K562 (cell line): Measurements from ENCODE around the gene NADSYN1. TPM values are rescaled to one million over a fixed set of nuclear protein-coding genes. Genes with fewer than 3 reads are reported as not detected.
A peak's percentile ranks its signal among the peaks of the same experiment; 100 is the strongest.

ENCODE experiments used
- ATAC-seq: fragments of 200-7000 bp; cut with Tn5 transposase; 3 replicates; pipeline ENCODE4 v1.9.1; 2020; ENCODE audit warnings: moderate library complexity
- BruUV-seq: library from RNA; stranded (reverse); fragments of 400-500 nt; replicated peaks from 2 replicates; lab custom pipeline; 2021; lab: Mats Ljungman, UMichigan
- CTCF ChIA-PET: fragments of 300-600 bp; formaldehyde crosslinking; extraction: SDS; loops from one replicate; lab custom pipeline; 2021; ENCODE audit warnings: low intra/inter-chr PET ratio; lab: Yijun Ruan, JAX
- POLR2A ChIA-PET: fragments of 300-600, 350-650 bp; sonication (Branson Sonifier 250); formaldehyde crosslinking; extraction: SDS; loops from one replicate; lab custom pipeline; 2021; ENCODE audit warnings: antibody characterized with exemption, inconsistent platforms; lab: Yijun Ruan, JAX
- DNase-seq, 4 experiments: peaks; one replicate each; pipeline versions ENCODE4 v3.0.0 to v3.0.0-alpha.2; 2011 to 2018; ENCODE audit warnings: low spot score in 3 of 4, mixed read lengths in 3 of 4; ENCODE audit errors: extremely low read depth in 1 of 4
- FAIRE-seq: peaks from 2 replicates; lab custom pipeline; 2011; peaks lifted over from hg19 to GRCh38; lab: Jason Lieb, UNC
- H2AFZ ChIP-seq: 2 replicates; pipeline ENCODE4 v1.6.0; 2011; ENCODE audit warnings: low read depth, low read length, control low read depth, inconsistent platforms
- H3K27ac ChIP-seq: fragments of 200-600 bp; 3 replicates; pipeline ENCODE4 v1.8.0; 2011; ENCODE audit warnings: low read depth, mild to moderate bottlenecking, control low read depth, inconsistent platforms, low read length, moderate library complexity, mixed read lengths; ENCODE audit errors: extremely low read depth
- H3K27me3 ChIP-seq, 2 experiments: fragments of 300-600 bp in 1 of 2; 2 replicates in 1 of 2; 3 replicates in 1 of 2; pipeline versions ENCODE4 v1.6.0 to v1.8.0; 2011; ENCODE audit warnings: inconsistent platforms in 2 of 2, low read length in 2 of 2, mild to moderate bottlenecking in 1 of 2, mixed read lengths in 1 of 2, moderate library complexity in 1 of 2; ENCODE audit not compliant: control insufficient read depth in 2 of 2, insufficient read depth in 2 of 2
- H3K36me3 ChIP-seq: fragments of 300-600 bp; 3 replicates; pipeline ENCODE4 v1.8.0; 2011; ENCODE audit warnings: mild to moderate bottlenecking, low read length, inconsistent platforms; ENCODE audit not compliant: control insufficient read depth, insufficient read depth
- H3K4me1 ChIP-seq, 2 experiments: fragments of 200-600 bp in 1 of 2; replicated peaks in 1 of 2; 2 replicates in 1 of 2; 3 replicates in 1 of 2; pipeline versions ENCODE4 v1.5.1 to v1.8.0; 2011; ENCODE audit warnings: inconsistent platforms in 2 of 2, low read length in 2 of 2, mild to moderate bottlenecking in 1 of 2, mixed read lengths in 1 of 2, moderate library complexity in 1 of 2; ENCODE audit not compliant: control insufficient read depth in 2 of 2, insufficient read depth in 2 of 2
- H3K4me2 ChIP-seq: 2 replicates; pipeline ENCODE4 v1.6.1; 2011; ENCODE audit warnings: low read length, control low read depth, inconsistent platforms, mixed read lengths; ENCODE audit not compliant: insufficient read depth
- H3K4me3 ChIP-seq: fragments of 200-600 bp; sonication (generic), shearing (Covaris generic); 2 replicates; pipeline ENCODE4 v1.5.1; 2016; ENCODE audit warnings: control low read depth, inconsistent platforms
- H3K79me2 ChIP-seq: fragments of 200-600 bp; 3 replicates; pipeline ENCODE4 v1.8.0; 2011; ENCODE audit warnings: low read length, inconsistent platforms; ENCODE audit not compliant: control insufficient read depth, insufficient read depth
- H3K9ac ChIP-seq, 2 experiments: 2 replicates each; pipeline versions ENCODE4 v1.6.0 to v1.6.1; 2011; ENCODE audit warnings: low read depth in 2 of 2, low read length in 2 of 2, control low read depth in 1 of 2, inconsistent platforms in 1 of 2, mild to moderate bottlenecking in 1 of 2, mixed read lengths in 1 of 2; ENCODE audit not compliant: insufficient read depth in 1 of 2
- H3K9me1 ChIP-seq: one replicate; pipeline ENCODE4 v1.6.0; 2011; ENCODE audit warnings: inconsistent platforms, mild to moderate bottlenecking, low read length, moderate library complexity; ENCODE audit not compliant: control insufficient read depth, insufficient read depth
- H3K9me3 ChIP-seq: replicated peaks from 2 replicates; pipeline ENCODE4 v1.5.1; 2011; ENCODE audit warnings: low read depth, low read length, inconsistent platforms; ENCODE audit not compliant: control insufficient read depth, insufficient read depth
- H4K20me1 ChIP-seq: replicated peaks from 2 replicates; pipeline ENCODE4 v1.6.1; 2011; ENCODE audit warnings: low read length, inconsistent platforms, mixed read lengths; ENCODE audit not compliant: control insufficient read depth, insufficient read depth
- BHLHE40 ChIP-seq: IDR thresholded peaks from 2 replicates; pipeline ENCODE4 v1.6.1; 2011; ENCODE audit warnings: low read length, improper control_type of control experiment
- CEBPB ChIP-seq: fragments of 450-650 bp; IDR thresholded peaks from 2 replicates; pipeline ENCODE4 v1.6.1; 2016; ENCODE audit warnings: missing genetic modification characterization, missing compliant biosample characterization
- EP400 ChIP-seq: fragments of 450-650 bp; IDR thresholded peaks from 2 replicates; pipeline ENCODE4 v1.6.1; 2017; ENCODE audit warnings: antibody characterized with exemption, mild to moderate bottlenecking, moderate library complexity
- MAFK ChIP-seq: IDR thresholded peaks from 2 replicates; pipeline ENCODE4 v1.6.1; 2011; ENCODE audit warnings: low read length, improper control_type of control experiment
- MEIS2 ChIP-seq: fragments of 450-650 bp; IDR thresholded peaks from 2 replicates; pipeline ENCODE4 v1.6.1; 2014; ENCODE audit warnings: mild to moderate bottlenecking; ENCODE audit not compliant: partially characterized antibody
- SAP30 ChIP-seq: fragments of 200-600 bp; sonication (generic); IDR thresholded peaks from 2 replicates; pipeline ENCODE4 v1.6.1; 2012; ENCODE audit warnings: borderline replicate concordance, low read depth, mild to moderate bottlenecking, moderate library complexity, low read length, control low read depth, inconsistent platforms; ENCODE audit not compliant: insufficient read depth, poor library complexity, severe bottlenecking
- SOX6 ChIP-seq: fragments of 450-650 bp; IDR thresholded peaks from 2 replicates; pipeline ENCODE4 v1.6.1; 2014; ENCODE audit warnings: mild to moderate bottlenecking
- ZFP30 ChIP-seq: fragments of 250-450 bp; sonication (Bioruptor Pico); IDR thresholded peaks from 2 replicates; pipeline ENCODE4 v1.8.0; 2022; ENCODE audit warnings: moderate library complexity, mild to moderate bottlenecking, inconsistent platforms, borderline replicate concordance
- WGBS: fragments of 100-300 bp; shearing (Covaris generic); methylation state at CpG from one replicate; pipeline ENCODE4 v1.1.6; 2016; ENCODE audit warnings: low coverage, mixed read lengths; ENCODE audit not compliant: insufficient coverage; ENCODE audit errors: missing lambda C conversion rate; 5-methylcytosine and 5-hydroxymethylcytosine counted together
- in situ Hi-C: fragments of 300-500 bp; cut with MboI; formaldehyde crosslinking; loops from 4 replicates; pipeline ENCODE4 v1.15.0; 2018; ENCODE audit warnings: inconsistent platforms, mixed read lengths
- intact Hi-C: fragments of 100-400 bp; cut with micrococcal nuclease; formaldehyde crosslinking; loops from 2 replicates; pipeline ENCODE4 v1.14.2; 2022
- polyA plus RNA-seq, 8 experiments: library from polyadenylated mRNA; depleted of rRNA in 4 of 8; stranded (reverse) in 5 of 8; unstranded in 3 of 8; fragments of >200 nt; fragmentation: Nextera tagmentation in 2 of 8; fragmentation: Illumina TruSeq in 1 of 8; extraction: Ambion mirVana in 2 of 8; extraction: Trizol in 1 of 8; gene quantifications; 2 replicates each; pipeline versions ENCODE4 v1.2.1 to v1.2.3, GENCODE V29; 2011 to 2014; ENCODE audit warnings: inconsistent platforms in 1 of 8, missing spikeins in 1 of 8
- total RNA-seq, 7 experiments: library from RNA; depleted of rRNA in 6 of 7; stranded (reverse); fragments of >200 nt in 6 of 7; fragmentation: Illumina TruSeq in 2 of 7; extraction: Trizol in 2 of 7; gene quantifications; 2 replicates each; pipeline versions ENCODE4 v1.2.1 to v1.2.3, GENCODE V29; 2011 to 2021; ENCODE audit warnings: low replicate concordance in 1 of 7
- TF ChIP-seq, protein P1 (sequence below): fragments of 150-350 bp; IDR thresholded peaks from 2 replicates; pipeline ENCODE4 v1.6.1; 2014; ENCODE audit warnings: low read depth, mild to moderate bottlenecking, low read length, borderline replicate concordance
- TF ChIP-seq, protein P2 (sequence below), 2 experiments: fragments of 150-350 bp in 1 of 2; IDR thresholded peaks; 2 replicates each; pipeline ENCODE4 v1.6.1; 2012 to 2016; ENCODE audit warnings: low read depth in 2 of 2, low read length in 2 of 2, mild to moderate bottlenecking in 1 of 2, moderate library complexity in 1 of 2
- TF ChIP-seq, protein P3 (sequence below): fragments of 450-650 bp; IDR thresholded peaks from 2 replicates; pipeline ENCODE4 v1.6.1; 2016
- TF ChIP-seq, protein P4 (sequence below): sonication (generic); formaldehyde crosslinking; IDR thresholded peaks from 2 replicates; pipeline ENCODE4 v1.8.0; 2022; ENCODE audit warnings: missing genetic modification reagents, mild to moderate bottlenecking, moderate library complexity, borderline replicate concordance

Gene NADSYN1
- total and polyA plus RNA-seq, 9 of the 15 experiments (the other 6 are each of a cell fraction or from before 2014, with no cell fraction given): 12.7 to 57.3 (median 42.1) TPM

DNA sequence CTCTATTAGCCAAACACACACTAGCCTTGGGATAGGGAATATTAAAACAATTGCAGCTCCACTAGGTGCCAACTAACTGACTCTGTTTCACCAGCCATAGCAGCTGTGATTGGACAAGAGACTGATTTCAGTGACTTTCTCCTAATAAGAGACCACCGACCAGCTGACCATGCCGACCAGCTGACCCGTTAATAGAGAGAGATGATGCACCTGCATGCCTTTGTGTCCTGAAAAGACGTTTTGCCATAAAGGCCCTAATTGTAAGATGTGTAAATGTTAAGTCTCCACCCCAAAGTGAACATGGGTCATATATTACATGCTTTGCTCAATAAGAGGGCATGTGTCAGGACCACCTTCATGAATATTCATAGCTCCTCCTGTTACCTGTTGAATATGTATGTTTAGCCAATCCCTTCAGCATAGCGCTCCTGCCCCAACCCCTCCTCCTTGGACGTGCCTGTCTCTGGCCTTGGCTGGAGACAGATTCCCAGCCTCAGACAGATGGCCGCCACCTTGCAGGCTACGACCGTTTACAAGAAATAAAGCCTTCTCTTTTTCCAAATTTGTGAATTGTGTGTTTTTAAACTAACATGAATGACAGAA lies 1.3 kb upstream of the NADSYN1 start:
- H3K9ac ChIP-seq: no peak overlapping the region; a peak in 1 of 4 replicates
- FAIRE-seq (peak; percentile 95), ATAC-seq (peak; percentile 46)
- H3K4me3 ChIP-seq: no peak overlapping the region
- no peaks in the 10 kb centered on the region for H3K9me3 ChIP-seq
- H3K9me1 ChIP-seq: peaks cover under 1% of the 10 kb centered on the region
- peaks cover 11 to 43% of the 10 kb centered on the region in 2 experiments; a peak in 4 of 5 replicates for H3K4me1 ChIP-seq
- POLR2A ChIA-PET: interaction anchor here (0.7 to 1.6 kb wide), 2 partner anchors 8 to 9 kb away, joined by 4 to 5 read pairs; no protein-coding TSS in a partner anchor
- 34% methylated on average over 9 of the region's 9 CpGs for WGBS
- peaks cover 35% of the 10 kb centered on the region for H3K36me3 ChIP-seq
- in situ Hi-C loops: no loop called here
- 0 out of 2 replicates have a peak, but pooled peaks have one; percentile 10 for TF ChIP-seq BHLHE40
- TF ChIP-seq SOX6: no peak
- peak; percentile 63 for TF ChIP-seq MEIS2
- 0 out of 2 replicates have a peak, but pooled peaks have one; percentile 6 for TF ChIP-seq MAFK
- TF ChIP-seq SAP30: peak; percentile 6
- TF ChIP-seq EP400: no peak
- TF ChIP-seq, protein P1, sequence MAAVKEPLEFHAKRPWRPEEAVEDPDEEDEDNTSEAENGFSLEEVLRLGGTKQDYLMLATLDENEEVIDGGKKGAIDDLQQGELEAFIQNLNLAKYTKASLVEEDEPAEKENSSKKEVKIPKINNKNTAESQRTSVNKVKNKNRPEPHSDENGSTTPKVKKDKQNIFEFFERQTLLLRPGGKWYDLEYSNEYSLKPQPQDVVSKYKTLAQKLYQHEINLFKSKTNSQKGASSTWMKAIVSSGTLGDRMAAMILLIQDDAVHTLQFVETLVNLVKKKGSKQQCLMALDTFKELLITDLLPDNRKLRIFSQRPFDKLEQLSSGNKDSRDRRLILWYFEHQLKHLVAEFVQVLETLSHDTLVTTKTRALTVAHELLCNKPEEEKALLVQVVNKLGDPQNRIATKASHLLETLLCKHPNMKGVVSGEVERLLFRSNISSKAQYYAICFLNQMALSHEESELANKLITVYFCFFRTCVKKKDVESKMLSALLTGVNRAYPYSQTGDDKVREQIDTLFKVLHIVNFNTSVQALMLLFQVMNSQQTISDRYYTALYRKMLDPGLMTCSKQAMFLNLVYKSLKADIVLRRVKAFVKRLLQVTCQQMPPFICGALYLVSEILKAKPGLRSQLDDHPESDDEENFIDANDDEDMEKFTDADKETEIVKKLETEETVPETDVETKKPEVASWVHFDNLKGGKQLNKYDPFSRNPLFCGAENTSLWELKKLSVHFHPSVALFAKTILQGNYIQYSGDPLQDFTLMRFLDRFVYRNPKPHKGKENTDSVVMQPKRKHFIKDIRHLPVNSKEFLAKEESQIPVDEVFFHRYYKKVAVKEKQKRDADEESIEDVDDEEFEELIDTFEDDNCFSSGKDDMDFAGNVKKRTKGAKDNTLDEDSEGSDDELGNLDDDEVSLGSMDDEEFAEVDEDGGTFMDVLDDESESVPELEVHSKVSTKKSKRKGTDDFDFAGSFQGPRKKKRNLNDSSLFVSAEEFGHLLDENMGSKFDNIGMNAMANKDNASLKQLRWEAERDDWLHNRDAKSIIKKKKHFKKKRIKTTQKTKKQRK: peak; percentile 47; the same call in 1 of the 2 replicates
- TF ChIP-seq, protein P2, sequence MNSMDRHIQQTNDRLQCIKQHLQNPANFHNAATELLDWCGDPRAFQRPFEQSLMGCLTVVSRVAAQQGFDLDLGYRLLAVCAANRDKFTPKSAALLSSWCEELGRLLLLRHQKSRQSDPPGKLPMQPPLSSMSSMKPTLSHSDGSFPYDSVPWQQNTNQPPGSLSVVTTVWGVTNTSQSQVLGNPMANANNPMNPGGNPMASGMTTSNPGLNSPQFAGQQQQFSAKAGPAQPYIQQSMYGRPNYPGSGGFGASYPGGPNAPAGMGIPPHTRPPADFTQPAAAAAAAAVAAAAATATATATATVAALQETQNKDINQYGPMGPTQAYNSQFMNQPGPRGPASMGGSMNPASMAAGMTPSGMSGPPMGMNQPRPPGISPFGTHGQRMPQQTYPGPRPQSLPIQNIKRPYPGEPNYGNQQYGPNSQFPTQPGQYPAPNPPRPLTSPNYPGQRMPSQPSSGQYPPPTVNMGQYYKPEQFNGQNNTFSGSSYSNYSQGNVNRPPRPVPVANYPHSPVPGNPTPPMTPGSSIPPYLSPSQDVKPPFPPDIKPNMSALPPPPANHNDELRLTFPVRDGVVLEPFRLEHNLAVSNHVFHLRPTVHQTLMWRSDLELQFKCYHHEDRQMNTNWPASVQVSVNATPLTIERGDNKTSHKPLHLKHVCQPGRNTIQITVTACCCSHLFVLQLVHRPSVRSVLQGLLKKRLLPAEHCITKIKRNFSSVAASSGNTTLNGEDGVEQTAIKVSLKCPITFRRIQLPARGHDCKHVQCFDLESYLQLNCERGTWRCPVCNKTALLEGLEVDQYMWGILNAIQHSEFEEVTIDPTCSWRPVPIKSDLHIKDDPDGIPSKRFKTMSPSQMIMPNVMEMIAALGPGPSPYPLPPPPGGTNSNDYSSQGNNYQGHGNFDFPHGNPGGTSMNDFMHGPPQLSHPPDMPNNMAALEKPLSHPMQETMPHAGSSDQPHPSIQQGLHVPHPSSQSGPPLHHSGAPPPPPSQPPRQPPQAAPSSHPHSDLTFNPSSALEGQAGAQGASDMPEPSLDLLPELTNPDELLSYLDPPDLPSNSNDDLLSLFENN (IDR thresholded peaks at IDR 0.05; ENCODE audit: low read depth in 2 of 2, low read length in 2 of 2): no peak
- TF ChIP-seq, protein P3, sequence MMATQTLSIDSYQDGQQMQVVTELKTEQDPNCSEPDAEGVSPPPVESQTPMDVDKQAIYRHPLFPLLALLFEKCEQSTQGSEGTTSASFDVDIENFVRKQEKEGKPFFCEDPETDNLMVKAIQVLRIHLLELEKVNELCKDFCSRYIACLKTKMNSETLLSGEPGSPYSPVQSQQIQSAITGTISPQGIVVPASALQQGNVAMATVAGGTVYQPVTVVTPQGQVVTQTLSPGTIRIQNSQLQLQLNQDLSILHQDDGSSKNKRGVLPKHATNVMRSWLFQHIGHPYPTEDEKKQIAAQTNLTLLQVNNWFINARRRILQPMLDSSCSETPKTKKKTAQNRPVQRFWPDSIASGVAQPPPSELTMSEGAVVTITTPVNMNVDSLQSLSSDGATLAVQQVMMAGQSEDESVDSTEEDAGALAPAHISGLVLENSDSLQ: peak; percentile 76
- TF ChIP-seq, protein P4, sequence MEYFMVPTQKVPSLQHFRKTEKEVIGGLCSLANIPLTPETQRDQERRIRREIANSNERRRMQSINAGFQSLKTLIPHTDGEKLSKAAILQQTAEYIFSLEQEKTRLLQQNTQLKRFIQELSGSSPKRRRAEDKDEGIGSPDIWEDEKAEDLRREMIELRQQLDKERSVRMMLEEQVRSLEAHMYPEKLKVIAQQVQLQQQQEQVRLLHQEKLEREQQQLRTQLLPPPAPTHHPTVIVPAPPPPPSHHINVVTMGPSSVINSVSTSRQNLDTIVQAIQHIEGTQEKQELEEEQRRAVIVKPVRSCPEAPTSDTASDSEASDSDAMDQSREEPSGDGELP (CRISPR knock-in tag): peak; percentile 59; the same call in 1 of the 2 replicates
- TF ChIP-seq ZFP30 (CRISPR knock-in tag): no peak
- TF ChIP-seq CEBPB (tag): 0 out of 2 replicates have a peak, but pooled peaks have one; percentile 34
- TF ChIP-seq, all 486 proteins: peak for 8
- DNase-seq: peak in 2 of 4 experiments; percentile 37 to 72
- Histone ChIP-seq H3K27me3 (no peaks in the 10 kb centered on the region), H3K27ac (no peak overlapping the region), H4K20me1 (no peaks in the 10 kb centered on the region), H3K4me2 (peak overlapping the region; percentile 80), H2AFZ (no peak overlapping the region), H3K79me2 (peaks cover 69% of the 10 kb centered on the region)
- CTCF ChIA-PET: no interaction called here
- no TSS peak for BruUV-seq
- intact Hi-C loops: no loop called here
